ENCODE data around the gene RAB44. TPM values are rescaled to one million over a fixed set of nuclear protein-coding genes. Genes with fewer than 3 reads are reported as not detected.

Gene RAB44
- total and polyA plus RNA-seq, 7 donors: 0.01 to 0.06 TPM; not detected in 5

DNA sequence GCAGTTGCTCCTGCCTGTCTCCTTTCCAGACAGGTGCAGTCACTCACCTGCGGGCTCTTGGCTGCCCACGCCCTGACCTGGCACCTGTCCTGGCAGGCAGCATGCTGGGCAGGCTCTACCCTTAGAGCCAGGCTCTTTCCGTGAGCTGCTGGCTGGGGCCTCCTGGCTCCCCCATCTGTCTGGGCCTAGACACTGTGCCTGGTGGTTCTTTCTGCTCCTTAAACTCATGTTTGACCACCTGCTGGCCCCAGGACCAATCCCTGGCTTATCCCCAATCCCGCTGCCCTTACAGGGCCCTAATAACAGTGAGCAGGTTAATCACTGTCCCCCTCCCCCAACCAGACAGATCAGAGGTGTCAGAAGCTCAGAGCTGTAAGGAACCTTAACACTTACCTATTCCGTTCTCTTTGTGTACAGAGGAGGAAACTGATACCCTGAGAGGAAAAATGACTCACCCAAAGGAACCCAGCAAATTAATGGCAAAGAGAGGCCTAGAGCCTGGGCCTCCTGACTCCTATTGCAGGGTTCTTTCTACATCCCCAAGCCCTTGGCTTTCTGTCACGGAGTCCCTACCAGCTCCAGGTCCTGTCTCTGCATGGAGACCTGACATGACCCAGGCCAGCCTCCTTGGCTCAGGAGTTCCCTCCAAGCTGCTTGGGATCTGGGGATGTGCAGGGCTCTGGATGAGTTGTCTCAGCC lies 54.7 kb downstream of the RAB44 start:
- H3K4me1 ChIP-seq: peaks cover 26% of the 10 kb centered on the region
- no peaks in the 10 kb centered on the region for H3K36me3 ChIP-seq (ENCODE audit: insufficient read depth in 1 of 2, low read depth in 1 of 2)
- H3K27ac ChIP-seq: peak overlapping the region; percentile 64
- ATAC-seq: peak; percentile 41 to 71 (median 52)
- peaks cover 4% of the 10 kb centered on the region for H3K9me3 ChIP-seq
- TF ChIP-seq, protein P1, sequence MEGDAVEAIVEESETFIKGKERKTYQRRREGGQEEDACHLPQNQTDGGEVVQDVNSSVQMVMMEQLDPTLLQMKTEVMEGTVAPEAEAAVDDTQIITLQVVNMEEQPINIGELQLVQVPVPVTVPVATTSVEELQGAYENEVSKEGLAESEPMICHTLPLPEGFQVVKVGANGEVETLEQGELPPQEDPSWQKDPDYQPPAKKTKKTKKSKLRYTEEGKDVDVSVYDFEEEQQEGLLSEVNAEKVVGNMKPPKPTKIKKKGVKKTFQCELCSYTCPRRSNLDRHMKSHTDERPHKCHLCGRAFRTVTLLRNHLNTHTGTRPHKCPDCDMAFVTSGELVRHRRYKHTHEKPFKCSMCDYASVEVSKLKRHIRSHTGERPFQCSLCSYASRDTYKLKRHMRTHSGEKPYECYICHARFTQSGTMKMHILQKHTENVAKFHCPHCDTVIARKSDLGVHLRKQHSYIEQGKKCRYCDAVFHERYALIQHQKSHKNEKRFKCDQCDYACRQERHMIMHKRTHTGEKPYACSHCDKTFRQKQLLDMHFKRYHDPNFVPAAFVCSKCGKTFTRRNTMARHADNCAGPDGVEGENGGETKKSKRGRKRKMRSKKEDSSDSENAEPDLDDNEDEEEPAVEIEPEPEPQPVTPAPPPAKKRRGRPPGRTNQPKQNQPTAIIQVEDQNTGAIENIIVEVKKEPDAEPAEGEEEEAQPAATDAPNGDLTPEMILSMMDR (IDR thresholded peaks at IDR 0.05): no peak
- DNase-seq: no peak
- H3K27me3 ChIP-seq (ENCODE audit: insufficient read depth in 3 of 3, low read length in 2 of 3): no peaks in the 10 kb centered on the region
- intact Hi-C loops (cut with DNase I): loop anchor here (5.0 to 10.0 kb wide), 2 partner anchors 55 to 328 kb away; partner anchors contain the start of gene RAB44 (in 1 of the 2)
- 62 to 89% (median 64%) methylated on average over 6 of the region's 6 CpGs for WGBS, 3 donors
- no peak overlapping the region for H3K4me3 ChIP-seq

DNA sequence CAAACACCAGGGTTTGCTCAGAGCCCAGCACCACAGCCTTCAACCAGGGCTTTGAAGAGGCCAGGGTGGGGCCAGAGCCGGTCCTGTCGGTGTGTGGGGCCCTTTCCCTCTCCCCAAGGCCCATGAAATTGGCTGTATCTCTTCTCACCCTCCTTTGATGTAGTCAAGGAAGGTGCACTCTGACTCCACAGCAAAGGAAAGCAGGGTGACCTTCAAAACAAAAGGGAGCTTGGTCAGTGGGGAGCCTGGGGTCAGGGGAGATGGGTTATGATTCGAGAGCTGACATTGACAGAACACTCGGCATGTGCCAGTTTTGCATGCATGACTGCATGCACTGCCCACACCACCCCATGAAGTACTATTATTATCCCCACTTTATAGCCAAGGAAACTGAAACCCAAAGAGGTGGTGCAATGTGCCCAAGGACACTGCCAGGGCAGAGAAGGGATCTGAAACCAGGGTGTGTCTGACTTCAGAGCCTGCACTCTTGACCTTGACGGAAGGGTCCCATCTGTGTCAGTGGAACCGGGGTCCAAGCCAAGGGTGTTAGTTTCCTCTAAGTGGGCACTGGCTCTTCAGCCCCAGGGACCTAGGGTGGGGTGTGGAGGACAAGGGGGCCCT lies 55.4 kb downstream of the RAB44 start:
- ATAC-seq: peak; percentile 84 to 97 (median 90)

DNA sequence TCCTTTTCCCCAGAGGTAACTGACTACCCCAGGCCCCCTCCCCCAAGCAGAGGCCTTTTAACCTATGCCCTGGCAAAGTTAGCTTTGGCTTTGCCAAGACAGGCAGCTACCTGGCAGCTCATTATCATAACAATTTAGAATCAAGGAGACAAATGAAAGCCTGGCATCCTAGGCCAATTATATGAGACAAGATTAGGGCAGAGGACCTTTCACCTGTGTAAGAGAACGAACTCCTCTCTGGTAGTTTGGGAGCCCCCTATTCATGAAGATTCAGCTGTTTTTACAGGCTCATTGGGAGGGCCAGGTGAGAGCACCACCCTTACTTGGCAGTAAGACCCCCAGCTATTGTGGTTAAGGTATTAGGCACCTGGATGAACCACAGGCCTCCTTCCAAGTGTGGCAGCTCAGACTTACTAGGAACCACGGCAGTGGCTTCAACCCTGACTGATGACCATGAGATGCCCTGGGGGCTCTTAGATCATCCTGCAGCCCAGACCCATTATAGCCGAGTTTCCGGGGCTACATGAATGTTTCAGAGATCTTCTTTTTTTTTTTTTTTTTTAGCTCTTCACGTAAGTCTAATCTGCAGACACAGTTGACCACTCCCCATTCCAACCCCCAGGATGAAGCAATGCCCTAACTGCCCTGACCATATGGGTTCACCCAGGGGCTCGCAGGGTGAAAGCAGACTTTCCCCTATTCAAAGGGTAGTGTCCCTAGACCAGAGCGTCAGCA lies 56.2 kb downstream of the RAB44 start:
- intact Hi-C loops (cut with DNase I): loop anchor here (5.0 to 10.0 kb wide), 2 partner anchors 57 to 329 kb away; partner anchors contain the start of gene RAB44 (in 1 of the 2)

More for the DNA sequence above, 55.4 kb downstream of the RAB44 start:
- Histone ChIP-seq H3K9me3 (peaks cover 4% of the 10 kb centered on the region), H3K27me3 (ENCODE audit: insufficient read depth in 3 of 3, low read length in 2 of 3) (no peaks in the 10 kb centered on the region), H3K4me3 (no peak overlapping the region), H3K27ac (peak overlapping the region; percentile 64), H3K36me3 (ENCODE audit: insufficient read depth in 1 of 2, low read depth in 1 of 2) (no peaks in the 10 kb centered on the region), H3K4me1 (peaks cover 26% of the 10 kb centered on the region)
- WGBS, 3 donors: 24 to 34% (median 29%) methylated on average over 6 of the region's 6 CpGs
- intact Hi-C loops (cut with DNase I): loop anchor here (5.0 to 10.0 kb wide), 2 partner anchors 56 to 328 kb away; partner anchors contain the start of gene RAB44 (in 1 of the 2)
- DNase-seq: peak; percentile 34 to 75
- TF ChIP-seq, protein P1 (IDR thresholded peaks at IDR 0.05): no peak

More for the DNA sequence above, 56.2 kb downstream of the RAB44 start:
- no peak for DNase-seq
- TF ChIP-seq, protein P1 (IDR thresholded peaks at IDR 0.05): no peak
- H3K36me3 ChIP-seq (ENCODE audit: insufficient read depth in 1 of 2, low read depth in 1 of 2): no peaks in the 10 kb centered on the region
- H3K27me3 ChIP-seq (ENCODE audit: insufficient read depth in 3 of 3, low read length in 2 of 3): no peaks in the 10 kb centered on the region
- peaks cover 4% of the 10 kb centered on the region for H3K9me3 ChIP-seq
- ATAC-seq: no peak
- no peak overlapping the region for H3K4me3 ChIP-seq
- peaks cover 26% of the 10 kb centered on the region for H3K4me1 ChIP-seq
- 92 to 94% (median 93%) methylated on average over 7 of the region's 7 CpGs for WGBS, 3 donors
- H3K27ac ChIP-seq: peak overlapping the region; percentile 64

Measured in psoas muscle (tissue), 8 donors.